Fibroblast of skin of back (primary cell): ENCODE data around the gene PDE8B.

Experiments
- DNase-seq: peaks from one replicate; pipeline ENCODE4 v3.0.0-alpha.2; 2013

The PDE8B gene

GRCh38 chr5:77407152-77407551 is 196.7 kb downstream of the PDE8B start:
- no peak for DNase-seq

DNA sequence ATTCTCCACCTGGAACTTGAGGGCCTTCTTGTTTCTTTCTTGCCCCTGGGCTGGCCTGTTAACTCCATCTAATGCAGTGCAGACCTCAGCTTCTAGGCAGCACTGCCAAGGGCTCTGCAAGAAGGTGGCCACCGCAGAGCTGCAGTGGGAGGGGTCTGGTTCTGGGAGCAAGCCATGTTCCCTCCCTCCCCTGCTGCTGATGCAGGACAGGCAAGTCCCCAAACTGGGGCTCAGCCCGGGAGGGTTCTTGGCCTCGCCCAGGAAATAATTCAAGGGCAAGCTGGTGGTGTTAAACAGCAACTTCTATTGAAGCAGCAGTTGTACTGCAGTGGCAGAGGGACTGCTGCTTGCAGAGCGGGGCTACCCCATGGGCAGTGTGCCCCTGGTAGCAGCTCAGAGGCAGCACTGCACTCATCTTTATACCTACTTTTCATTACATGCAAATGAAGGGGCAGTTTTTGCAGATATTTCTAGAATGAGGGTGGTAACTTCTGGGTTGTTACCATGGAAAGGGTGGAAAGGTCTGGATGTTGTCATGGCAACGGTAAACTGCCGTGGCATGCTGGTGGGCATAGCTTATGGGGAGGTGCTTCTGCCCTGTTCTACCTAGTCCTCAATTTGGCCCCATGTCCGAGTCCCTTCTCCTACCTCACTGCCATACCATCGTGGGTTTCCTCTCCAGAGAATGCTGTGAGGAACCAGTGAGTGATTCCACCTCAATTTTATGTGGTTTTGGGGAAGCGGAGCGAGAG is 199.6 kb downstream of the PDE8B start:
- DNase-seq = no peak

DNA sequence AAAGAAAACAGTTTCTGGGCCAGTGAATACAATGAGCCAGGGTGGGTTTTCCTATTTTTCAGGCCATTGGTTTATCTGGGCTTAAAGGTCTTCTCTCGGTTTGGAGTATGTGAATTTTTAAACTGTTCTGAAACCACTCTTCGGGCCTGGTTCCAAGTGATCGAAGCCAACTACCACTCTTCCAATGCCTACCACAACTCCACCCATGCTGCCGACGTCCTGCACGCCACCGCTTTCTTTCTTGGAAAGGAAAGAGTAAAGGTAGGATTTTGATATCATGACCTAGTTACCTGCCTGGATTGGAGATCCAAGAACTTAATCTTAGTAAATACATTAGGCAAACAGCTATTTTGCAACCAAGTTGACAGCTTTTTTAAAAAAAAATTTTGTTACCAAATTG is 202.6 kb downstream of the PDE8B start:
- no peak for DNase-seq

- DNase-seq = no peak
Measured at GRCh38 chr5:77418162-77418561, 207.7 kb downstream of the PDE8B start.

- peak; percentile 63 for DNase-seq
Measured at GRCh38 chr5:77418601-77419581, 208.4 kb downstream of the PDE8B start.

DNA sequence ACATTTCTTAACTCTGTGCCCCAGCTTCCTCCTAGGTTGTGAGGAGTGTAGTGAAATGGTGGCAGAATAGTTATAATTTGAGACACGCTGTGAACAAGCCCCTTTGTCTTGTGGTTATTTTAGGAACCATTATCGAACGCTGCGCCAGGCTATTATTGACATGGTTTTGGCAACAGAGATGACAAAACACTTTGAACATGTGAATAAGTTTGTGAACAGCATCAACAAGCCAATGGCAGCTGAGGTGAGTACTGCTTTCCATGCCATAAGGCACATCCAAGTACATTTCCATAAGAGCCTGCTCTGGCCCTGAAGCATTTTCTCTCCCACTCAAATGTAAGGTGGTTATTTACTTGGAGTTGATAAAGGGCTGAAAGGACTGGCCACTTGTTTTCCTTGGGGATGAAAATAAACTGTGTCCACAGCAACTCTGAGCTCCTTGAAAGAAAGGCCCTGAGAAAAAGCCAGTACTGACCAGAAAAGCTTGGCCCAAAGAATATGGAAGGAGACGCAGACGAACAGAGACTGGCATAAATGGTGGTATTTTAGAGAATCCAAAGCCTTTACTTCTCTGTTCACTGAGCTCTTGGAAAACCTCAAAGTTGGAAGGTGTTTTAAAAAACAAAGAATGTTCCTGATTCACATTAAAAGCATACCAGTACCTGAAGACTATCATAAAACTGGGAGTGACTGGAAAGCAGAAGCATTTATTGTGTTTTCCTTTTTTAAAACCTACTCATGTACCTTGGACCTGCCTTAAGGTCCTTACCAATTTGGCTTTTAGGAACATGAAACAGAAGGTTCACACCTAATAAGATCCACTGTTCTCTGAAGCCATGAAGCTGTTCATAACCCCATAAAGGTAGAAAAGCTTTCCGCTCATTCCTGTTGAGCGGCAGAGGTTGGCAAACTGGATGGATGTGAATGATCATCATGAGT is 209.4 kb downstream of the PDE8B start:
- DNase-seq = no peak

- no peak for DNase-seq
Measured at GRCh38 chr5:77420940-77421339, 210.5 kb downstream of the PDE8B start.

- no peak for DNase-seq
Measured at GRCh38 chr5:77423022-77423750, 212.7 kb downstream of the PDE8B start.

DNA sequence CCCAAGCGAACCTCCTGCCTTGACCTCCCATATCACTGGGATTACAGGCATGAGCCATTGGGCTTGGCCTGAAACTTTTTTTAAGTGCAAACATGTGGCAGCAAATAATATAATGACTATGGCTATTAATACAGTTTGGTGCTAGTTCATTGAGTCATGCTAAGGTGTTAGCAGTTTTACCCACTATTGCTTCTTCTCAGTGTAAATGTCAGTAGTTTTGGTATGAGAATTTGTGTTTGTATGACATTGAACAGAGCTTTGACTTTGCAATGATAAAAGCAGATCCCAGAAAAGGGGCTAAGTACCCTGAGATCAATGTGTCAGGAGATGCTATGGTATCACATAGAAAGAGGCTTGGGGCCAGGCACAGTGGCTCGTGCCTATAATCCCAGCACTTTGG is 214.4 kb downstream of the PDE8B start:
- DNase-seq = no peak

- DNase-seq = no peak
Measured at GRCh38 chr5:77425420-77425819, 214.9 kb downstream of the PDE8B start.

DNA sequence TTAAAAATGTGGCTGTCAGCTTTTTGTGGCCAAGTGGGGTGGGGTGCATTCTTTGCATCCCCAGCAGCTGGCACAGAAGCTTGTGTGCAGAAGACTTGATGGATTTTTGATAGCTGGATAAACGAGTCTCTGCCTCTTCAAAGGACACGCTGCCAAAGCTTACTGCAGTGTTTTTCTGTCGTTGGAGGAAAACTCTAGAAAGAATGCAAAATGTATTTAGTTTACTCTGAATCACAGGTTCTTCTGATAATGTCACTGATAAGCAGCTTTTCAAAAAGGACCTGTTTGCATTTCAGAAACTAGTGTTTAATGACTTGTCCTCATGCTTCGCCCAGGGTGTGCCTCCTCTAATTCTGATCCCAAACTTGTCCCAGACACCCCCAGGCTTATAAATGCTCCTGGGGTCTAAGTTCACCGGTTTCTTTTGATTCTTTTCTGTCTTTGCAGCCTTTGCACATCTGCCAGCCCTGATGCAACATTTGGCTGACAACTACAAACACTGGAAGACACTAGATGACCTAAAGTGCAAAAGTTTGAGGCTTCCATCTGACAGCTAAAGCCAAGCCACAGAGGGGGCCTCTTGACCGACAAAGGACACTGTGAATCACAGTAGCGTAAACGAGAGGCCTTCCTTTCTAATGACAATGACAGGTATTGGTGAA is 215.6 kb downstream of the PDE8B start:
- DNase-seq = no peak

DNA sequence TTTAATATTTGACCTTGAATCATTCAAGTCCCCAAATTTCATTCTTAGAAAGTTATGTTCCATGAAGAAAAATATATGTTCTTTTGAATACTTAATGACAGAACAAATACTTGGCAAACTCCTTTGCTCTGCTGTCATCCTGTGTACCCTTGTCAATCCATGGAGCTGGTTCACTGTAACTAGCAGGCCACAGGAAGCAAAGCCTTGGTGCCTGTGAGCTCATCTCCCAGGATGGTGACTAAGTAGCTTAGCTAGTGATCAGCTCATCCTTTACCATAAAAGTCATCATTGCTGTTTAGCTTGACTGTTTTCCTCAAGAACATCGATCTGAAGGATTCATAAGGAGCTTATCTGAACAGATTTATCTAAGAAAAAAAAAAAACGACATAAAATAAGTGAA is 216.2 kb downstream of the PDE8B start:
- DNase-seq = peak; percentile 86

DNA sequence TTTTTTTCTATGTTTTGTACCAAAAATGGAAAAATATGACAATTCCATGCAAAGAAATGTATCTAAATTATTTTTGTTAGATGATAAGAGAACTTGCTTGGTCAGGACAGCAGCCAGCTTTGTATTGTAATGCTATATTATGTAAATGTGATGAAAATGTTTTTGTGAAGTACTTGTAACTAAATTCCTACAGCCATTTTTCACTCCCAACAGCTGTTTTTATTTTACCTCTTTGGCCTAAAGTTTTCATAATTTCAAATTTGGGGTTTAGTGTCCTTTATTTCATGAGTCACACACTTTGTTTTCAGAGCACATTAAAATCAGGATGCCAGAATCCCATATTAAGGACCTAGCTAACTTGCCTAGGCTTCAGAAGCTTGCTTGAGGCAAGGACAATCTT is 217.5 kb downstream of the PDE8B start:
- DNase-seq = peak; percentile 46

- DNase-seq = no peak
Measured at GRCh38 chr5:77428526-77428925, 218.0 kb downstream of the PDE8B start.

DNA sequence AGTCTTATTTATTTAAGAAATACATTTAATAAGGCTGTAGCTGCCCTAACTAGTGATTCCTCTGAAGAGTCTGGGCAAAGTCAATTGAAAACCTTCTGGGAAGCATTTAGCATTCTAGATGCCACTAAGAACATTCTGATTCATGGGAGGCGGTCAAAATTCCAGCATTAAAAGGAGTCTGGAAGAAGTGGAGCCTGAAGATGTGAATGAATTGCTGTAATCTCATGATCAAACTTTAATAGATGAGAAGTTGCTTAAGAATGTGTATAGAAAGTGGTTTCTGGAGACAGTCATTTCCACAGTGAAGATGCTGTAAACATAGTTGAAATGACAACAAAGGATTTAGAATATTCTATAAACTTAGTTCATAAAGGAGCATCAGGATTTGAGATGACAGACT is 220.2 kb downstream of the PDE8B start:
- DNase-seq = peak; percentile 59

DNA sequence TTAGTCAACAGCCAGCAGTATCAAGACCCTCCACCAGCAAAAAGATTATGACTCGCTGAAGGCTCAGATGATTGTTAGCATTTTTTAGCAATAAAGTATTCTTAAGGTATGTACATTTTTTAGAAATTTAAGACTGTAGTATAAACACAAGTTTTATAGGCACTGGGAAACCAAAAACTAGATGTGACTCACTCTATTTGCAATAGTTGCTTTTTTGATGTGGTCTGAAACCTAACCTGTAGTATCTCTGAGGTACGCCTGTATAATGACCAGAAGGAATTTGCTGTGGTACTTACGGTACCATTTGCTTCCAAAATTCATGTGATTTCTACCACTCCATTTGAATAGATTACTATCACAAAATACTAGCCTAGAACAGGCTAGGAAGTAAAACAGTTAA is 220.8 kb downstream of the PDE8B start:
- peak; percentile 34 for DNase-seq

DNA sequence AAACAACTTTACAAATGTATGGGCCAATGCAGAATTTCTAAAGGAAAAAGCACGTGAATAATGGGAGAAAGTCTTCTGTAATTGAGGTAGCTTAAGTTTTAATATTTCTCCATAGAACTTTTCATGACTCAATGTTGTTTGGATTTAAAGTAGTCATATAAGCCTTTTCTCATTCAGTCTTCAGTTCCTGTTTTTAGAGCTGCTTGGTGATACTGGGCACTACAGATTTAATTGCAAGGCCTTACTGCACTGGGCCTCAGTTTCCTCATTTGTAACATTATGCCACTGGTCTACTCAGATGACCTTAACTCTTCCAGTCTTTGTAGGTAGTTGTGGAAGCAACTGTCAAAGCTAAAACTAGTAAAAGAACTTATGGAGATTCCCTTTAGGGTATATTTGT is 221.2 kb downstream of the PDE8B start:
- no peak for DNase-seq

DNA sequence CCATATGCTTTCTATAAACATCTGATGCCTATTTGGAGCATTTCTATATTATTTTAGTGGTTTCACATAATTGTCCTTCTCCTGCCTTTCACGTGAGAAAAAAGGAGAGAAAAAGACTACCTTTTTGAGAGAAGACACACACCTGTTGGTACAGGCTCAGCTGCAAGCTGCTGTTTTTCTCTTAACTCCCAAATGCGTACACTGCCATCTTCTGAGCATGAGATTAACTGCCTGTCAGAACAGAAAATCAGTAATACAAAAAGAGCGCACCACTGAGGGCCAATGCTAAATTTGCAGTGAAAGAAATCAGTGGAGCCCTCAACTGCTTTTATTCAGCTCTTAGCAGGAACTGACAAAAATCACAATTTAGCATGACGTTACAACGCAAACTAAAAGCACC is 226.7 kb downstream of the PDE8B start:
- DNase-seq = no peak

DNA sequence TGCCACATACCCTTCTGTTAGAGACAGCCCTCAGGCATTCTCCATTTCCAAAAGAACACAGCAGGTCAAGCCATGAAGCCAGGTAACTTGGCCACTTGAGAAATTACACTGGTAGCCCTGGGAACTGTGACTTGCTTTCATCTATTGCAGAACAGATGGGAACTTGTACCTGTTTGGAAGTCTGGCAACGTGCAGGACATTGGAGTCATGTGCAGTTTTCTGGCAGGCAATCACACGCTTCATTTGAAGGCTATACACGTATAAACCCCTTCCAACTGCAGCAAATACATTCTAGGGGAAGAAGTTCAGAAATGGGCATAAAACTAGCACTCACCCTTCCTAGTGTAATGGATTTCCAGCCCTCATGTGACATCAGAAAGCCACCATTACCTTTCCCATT is 227.6 kb downstream of the PDE8B start:
- no peak for DNase-seq

GRCh38 chr5:77443670-77444069 is 233.2 kb downstream of the PDE8B start:
- DNase-seq = no peak

- DNase-seq = peak; percentile 32
Measured at GRCh38 chr5:77444356-77444755, 233.9 kb downstream of the PDE8B start.
